ENCODE data around the gene ENG.
"Not testable (repeated sequence)": the region's sequence is repeated elsewhere in the genome, so short reads cannot be mapped to it uniquely, and the experiment has no call there.

Gene ENG

DNA sequence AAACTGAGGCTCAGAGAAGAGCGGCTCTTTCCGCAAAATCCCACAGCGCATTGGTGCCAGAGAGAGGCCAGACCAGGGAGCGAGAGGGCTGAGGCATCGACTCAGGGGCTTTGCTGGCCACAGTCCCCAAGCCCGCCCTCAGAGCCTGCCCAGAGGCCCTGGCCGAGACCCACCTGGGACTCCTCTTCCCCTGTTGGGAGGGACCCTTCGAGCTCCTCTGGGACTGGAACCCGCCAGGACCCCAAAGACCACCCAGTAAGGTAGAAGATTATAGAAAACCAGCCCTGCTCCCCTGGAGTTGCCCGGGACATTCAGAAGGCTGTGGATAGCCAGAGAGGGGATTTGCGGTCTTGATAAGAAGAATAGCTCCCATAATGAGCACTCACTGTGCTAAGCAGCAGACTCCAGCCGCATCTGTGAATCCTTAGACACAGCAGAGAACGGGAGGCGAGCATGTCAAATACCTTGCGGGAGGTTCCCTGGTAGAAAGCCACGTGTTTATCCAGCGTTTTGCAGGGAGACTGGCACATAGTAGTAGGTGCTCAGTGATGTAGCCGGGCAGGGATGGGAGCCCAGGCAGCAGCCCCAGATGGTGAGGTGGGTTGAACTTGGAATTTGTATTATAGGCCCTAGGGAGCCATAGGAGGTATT lies 23.7 kb upstream of the ENG start:
- no peak for DNase-seq

DNA sequence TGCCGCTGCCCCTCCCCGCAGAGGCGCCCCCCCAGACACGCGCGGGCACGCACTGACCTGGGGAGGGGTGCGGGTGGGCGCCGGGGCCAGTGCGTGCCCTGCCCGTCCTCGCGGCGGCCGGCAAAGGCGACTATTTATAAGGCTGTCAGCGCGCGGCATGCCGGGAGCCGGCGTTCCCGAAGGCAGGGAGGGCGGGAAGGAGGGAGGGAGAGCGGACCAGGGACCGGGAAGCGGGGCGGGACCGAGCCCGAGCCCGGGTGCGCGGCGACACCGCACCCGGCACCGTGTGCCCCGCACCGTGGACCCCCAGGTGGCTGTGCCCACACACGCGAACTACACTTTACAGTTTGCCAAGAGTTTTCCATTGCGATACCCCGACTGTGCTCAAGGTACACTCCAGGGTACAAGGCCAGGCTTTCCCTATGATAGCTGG lies 23.1 kb upstream of the ENG start, which contains the start of gene AK1:
TSS of gene AK1 (minus strand) at position 110 of the 433 bp plus-strand sequence. CDS start 3,058 bp downstream, outside the sequence.
- DNase-seq: no peak

DNA sequence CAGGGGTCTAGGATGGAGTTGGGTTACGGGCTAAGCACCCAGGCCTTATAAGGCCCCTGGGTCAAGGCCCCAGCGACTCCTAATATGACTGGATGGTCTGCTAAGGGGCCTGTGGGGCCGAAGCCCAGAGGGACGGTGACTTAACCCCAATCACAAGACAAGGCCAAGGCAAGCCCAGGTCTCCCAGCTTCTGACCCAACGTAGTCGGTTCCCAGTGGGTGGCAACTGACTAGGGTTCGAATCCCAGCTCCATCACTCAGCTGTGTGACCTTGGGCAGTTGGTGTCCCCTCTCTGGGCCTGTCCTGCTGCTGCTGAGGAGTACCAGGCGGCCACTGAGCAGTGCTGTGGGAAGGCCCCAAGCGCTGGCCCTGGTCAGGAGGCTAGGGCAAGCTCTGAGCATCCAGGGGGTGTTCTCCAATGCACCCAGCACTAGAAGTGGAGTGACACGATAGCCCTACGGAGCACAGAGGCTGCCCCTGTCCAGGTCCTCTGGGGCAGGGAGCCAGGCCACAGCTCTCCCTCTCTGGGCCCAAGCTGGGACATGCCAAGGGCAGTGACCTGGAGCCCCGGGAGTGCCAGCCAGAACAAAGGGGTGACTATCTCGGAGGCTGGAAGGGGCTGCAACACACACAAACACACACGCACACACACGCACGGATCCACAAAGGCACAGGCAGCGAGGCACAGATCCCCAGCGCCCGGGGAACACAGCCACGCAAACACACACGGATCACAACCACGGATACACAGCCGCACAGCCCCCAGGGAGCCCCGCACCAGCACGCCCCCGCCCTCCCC lies 22.5 kb upstream of the ENG start:
- no peak for DNase-seq

DNA sequence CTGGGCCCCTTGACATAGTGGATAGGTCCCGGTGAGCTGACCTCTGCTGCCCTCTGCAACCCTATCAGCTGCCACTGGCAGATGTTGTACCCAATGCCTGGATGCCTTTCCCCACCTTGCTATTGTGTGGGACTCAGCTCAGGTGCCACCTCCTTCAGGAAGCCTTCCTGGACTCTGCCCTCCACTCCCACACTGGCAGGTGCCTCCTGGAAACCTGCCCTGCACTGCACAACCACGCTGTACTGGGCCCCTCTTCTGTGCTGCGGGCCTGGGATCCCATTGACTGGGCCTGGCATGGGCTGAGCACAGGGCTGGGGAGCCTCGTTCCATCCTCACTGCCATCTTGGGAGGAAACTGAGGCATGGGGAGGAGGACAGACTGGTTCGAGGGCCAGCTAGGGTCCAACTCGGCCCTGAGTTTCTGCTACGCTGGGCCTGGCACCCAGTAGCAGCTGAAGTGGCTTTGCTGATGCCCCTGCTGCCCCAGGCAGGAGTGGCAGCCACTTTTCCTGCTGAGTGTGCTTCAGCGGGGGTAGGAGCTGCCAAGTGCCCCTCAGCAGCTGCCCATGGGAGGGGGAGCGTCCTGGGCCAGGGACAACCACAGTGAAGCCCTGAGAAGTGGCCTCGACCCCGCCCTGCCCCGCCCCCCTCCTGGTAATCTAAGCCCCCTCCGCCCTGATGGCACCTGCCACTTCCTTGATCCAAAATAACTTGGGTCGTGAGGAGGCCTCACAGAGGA lies 21.7 kb upstream of the ENG start:
- DNase-seq: no peak

DNA sequence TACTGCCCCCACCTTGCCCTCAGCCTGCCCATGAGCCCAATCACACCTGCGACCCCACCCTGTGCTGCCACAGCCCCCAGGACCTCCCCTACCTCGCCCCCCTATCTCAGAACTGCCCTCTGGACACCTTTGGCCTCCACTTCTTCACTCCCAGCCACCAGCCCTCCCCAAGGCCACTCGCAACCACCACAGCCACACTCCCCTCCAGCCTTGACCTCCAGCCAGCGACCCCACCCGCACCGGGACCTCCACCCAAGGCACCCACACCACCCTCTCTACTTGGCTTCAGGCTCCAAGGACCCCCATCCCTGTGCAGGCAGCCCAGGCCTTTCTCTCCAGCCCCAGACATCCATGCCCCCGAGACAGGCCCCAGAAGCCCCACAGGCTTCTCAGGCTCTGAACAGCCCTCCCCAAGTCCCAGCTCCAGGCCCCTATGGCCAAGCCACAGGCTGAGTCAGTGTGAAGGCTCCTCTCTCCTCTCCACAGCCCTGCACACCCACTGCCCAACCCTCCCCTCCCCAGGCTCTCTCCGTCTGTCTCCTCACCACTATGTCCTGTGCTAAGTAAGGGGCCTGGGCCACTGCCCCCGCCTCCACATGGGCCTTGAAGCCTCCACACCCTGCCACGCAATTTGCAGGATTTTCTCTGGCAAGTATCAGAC lies 21.0 kb upstream of the ENG start:
- DNase-seq: no peak

DNA sequence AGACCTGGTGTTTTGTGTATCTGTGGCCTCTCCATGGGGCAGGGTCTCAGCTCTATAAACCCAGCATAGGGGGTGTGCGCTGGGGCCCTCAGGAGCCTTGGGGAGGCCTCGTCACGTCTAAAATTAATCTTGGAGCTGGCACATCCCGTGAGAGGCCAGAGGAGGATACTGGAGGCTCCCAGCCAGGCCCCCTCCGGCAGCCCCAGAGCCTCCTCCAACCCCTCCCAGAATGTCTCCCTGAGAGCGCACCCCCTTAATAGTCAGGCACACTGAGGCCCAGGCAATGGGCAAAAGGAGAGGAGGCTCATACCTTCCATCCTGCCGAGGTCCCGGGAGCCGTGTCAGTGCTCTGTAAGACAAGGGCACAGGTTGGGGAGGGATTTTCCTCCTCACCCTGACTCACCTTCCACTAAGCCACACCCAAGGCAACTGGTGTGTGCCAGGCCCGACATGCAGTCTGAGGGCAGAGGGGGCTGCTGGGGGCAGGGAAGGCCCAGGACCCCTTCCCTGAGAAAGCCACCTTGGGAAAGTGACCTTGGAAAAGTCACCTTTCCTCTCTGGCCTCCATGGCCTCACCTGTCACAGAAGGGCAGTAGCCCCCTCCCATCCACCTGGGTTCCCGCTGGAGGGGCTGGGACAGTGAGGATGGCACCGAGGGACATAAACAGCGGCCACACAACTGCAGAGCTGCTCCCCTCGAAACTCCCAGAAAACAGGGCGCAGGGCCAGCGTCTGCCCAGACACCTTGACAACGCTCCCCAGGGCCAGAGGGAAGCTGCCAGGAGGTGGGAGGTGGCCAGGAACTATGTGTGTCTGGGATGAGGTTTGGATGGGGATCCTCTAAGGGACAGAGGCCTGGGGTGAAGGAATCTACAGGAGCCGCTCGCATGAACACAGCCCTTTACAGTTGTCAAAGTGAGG lies 20.1 kb upstream of the ENG start:
- DNase-seq: no peak

DNA sequence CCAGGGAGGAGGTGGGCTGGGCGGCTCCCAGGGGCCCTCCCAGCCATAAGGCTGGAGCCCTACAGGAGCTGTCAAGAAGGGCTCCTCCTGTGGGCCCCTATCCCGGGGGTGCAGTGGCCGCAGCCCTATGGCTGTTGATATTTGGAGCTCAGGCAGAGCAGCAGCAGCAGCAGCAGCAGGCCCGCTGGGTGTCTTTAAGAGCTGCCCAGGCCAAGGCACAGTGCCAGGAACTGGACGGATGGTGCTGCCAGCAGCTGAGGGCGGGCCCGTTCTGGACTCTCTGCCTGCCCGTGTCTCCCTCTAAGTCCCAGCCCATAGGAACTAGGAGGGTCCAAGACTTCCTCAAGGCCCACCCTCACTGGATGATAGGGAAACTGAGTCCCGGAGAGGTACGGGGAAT lies 19.4 kb upstream of the ENG start:
- DNase-seq: no peak

DNA sequence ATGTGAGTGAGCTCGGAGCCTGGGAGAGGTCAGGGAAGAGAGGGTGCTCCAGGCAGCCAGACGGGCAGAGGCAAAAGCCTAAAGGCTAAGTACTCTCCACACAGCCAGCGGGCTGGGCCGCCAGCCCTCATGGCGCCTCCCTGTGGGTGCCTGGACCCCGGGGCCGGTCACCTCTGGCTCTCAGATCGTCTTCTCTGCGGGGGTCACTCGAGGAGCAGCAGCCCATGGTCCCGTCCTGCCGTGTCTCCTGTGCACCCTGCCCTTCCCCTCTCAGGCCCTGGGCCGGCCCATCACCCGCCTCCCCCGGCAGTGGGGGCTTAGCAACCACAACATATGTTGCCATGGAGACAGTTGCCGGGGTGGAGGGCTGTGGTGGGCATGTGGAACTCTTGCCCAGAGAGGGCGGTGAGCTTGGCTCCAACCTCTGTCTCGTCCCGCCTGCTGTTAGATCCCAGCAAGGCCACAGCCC lies 18.8 kb upstream of the ENG start:
- no peak for DNase-seq

DNA sequence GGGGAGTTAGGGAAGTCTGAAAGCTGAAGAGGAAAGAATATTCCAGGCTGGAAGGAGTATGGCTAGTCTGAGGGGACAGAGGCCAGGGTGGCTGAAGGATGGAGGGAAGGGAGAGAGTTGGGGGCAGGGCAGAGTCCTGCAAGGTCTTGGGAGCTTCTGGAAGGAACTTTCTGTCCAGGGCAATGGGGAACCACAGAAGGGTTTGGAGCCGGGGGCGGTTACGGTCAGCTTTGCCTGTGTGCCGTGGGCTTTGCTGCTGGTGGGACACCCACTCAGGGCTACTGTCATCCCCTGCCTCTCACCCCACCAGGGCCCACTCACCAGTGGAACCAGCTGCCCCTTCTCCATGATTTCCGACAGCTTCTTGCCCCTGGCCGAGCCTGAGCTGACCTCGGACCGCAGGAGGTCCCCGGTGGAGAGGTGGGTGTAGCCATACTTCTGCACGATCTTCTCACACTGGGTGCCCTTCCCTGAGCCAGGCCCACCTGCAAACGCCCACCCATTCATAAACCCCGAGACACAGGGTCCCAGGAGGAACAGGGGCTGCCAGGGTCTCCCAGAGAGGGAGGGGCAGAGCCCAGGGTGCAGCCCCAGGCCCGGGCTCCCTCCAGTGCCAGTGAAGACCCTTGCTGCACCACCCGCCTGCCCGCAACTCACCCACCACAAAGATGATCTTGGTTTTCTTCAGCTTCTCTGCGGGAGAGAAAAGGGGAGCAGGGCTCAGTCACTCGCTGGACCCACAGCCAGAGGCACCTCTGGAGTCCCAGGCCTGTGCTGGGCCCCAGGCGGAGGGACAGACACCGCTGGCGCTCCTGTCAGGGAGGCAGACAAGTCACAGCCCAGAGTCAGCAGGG lies 18.1 kb upstream of the ENG start:
- no peak for DNase-seq

DNA sequence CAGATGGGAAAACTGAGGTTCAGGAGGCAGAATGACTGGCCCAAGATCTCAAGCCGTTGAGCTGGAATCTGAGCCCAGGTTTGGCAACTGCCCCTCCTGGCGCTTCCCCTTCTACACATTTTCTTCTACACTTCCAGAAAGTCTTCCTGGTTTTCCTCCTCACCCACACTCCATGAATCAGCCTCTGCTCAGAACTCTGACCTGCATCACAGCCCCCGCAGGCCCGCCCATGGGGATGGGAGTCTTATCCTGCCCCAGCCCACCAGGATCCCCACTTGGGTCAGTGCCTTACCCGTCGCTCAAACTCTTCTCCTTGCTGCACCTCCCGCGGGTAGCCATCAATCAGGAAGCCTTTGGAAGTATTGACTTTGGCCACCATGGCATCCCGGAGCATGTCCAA lies 17.1 kb upstream of the ENG start:
- DNase-seq: no peak

DNA sequence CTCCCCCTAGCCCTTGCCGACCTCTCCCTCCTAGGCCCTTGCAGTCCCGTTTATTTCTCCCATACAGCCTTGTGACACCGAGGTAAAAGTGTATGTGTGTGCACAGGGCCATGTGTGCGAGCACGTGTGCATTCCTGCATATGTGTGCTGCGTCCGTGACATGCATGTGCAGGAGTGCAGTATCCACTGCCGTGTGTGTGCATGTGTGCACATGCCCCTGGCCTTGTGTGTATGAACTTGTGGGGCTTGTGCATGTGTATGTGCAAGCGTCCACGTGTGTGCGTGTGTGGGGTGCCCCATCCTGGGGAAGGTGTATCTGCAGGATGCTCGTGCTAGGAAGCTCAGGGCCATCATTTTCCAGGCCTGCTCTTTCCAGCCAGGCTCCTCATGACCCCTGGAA lies 16.4 kb upstream of the ENG start:
- DNase-seq: no peak

DNA sequence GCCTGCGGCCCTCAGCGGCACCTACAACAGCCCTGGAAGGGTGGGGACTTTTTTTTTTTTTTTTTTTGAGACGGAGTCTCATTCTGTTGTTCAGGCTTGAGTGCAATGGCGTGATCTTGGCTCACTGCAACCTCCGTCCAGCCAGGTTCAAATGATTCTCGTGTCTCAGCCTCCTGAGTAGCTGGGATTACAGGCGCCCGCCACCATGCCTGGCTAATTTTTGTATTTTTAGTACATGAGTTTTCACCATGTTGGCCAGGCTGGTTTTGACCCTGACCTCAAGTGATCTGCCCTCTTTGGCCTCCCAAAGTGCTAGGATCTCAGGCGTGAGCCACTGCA lies 15.7 kb upstream of the ENG start:
- not testable (repeated sequence) for DNase-seq

DNA sequence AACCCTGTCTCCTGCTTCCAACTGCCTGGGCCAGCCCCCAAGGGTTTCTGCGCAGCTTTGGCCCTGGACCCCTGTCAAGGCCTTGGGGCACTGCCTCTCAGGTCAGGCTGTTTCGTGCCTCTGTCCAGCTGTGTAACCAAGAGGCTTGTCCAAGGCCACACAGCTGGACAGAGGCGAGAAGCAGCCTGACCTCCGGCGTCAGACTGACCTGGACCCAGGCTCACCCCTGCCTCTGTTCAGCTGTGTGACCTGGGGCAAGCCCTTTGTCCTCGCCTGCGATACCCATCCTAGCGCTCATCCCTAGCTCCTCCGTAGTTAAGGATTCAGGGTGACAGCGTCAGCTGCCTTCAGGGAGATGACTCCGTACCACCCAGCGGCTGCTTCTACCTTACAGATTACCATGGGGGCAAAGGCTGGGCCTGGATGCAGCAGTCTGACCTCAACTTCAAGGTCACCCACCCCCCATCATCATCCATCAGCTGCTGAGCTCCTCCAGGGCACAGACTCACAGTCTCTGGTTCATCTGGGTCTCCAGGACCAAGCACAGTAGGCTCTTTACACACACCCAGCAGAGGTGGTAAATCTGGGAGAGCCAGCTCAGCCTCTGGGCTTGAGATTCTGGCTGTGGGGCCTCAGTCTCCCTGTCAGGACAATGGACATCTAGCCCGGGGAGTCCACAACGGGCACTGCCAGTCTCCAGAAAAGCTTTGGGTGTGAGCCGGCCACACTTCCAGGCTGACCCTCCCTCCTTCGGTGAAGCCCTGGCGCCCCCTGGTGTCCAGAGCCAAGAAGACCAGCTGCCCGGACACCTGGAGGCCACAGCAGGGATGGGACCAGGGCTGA lies 15.1 kb upstream of the ENG start:
- DNase-seq: peak; percentile 73

DNA sequence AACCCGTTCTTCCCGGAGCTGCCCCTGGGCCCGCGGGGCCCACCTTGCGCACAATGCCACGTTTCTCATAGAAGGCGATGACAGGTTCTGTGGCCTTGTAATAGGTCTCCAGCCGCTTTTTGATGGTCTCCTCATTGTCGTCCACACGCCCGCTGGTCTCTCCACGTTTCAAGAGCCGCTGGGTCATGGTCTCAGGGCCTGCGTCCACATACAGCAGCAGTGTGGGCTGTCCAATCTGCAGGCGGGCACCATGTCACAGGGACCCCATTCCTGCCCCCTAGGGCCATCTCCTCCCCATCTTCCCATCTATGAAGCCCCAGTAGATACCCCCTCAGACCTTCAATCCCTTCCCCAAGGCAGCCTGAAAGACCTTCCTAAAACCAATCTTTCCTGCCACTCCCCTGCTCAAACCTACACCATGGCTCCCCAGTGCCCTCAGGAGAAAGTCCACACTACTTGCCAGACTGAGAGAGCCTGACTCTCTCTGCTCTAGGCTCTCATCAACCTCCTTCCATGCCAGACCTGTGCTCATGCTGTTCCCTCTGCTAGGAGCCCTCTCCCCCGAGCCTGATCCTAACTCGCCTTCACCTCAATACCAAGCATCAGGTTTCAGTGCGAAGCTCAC lies 13.9 kb upstream of the ENG start:
- DNase-seq: no peak

DNA sequence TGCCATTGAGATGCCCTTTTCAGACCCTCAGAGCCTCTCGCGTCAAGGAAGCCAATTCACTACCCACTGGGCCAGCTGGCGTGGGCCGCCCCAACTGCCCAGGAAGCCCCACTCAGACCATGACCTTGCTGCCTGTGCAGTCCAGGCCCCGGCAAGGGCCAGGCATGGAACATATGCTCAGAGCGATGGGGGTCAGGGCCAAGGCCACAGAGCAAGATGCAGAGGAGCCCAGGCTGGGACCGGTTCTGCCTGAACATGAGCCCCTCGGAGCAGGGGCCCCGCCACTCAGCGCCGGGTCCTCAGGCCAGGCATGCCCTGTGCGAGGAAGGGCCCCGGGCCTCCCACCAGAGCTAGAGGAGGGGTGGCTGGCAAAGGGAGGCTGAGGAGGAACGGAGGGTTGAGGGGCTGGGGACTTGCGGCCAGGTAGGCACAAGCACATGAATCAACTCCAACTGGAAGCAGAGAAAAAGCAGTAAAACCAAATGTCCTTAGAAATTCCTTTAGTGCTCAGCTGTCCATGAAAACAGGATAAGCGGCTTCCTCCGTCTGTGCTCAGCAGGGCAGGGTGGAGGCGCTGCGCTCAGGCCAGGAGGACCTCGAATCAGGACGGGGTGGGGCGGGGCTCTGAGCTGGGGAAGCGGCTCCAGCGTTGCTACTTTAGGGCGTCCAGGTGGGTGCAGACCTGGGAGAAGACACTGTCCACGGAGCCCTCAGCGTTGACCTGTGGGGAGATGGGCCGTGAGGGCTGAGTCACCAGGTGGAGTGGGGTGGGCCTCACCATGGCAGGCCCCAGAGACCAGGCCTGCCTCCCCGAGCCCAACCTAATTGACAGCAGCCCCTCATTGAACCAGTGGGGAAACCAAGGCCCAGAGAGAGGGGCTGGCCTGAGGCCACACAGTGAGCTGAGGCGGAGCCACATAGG lies 13.2 kb upstream of the ENG start:
- DNase-seq: no peak

DNA sequence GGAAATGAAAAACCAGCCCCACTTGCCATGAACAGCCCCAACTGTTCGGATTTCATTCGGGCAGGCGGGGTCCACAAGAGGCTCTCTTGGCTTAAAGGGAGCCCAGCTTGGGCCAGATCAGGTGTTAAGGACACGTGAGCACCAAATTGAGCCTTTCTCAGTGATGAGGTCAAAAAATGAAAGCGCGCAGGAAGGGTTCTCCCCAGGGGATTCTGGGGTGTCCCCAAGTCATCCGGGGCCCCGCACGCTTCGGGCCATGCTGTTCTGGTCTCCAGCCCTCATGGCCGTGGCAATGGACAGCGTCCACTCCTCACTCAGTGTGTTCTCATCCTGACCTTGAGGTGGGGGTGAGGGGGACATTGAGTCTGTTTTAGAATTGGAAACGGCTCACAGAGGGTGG lies 12.1 kb upstream of the ENG start:
- DNase-seq: no peak

DNA sequence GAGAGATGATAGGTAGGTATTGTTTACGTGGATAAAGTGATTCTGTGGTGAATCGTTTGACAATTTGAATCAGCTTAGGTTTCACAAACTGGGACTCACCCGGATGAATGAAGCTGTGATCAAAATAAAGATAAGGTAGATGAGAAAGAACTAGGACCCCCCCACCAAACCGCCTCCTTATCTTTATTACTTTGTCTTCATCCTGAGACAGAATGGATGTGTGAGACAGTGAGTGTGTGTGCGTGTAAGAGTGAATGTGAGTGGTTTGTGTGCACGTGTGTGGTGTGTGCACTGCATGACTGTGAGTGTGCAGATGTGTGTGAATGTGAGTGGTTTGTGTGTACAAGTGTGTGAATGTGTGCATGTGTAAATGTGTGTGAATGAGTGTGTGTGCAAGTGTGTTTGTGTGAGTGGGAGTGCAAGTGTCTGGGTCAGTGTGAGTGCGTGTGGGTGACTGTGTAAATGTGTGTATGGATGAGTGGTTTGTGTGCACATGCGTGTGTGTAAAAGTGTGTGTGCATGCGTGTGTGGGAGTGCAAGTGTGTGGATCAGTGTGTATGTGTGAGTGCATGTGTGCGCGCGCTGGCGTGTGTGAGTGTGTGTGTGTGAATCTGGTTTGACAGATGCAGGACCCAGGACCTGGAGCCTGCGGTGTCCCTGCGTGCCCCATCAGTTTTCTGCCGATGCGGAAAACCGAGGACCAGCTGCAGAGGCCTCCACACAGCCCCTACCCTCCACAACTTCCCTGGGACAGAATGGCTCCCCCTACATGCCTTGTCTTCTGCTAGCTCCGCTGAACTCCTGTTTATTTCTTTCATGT lies 11.4 kb upstream of the ENG start:
- no peak for DNase-seq

DNA sequence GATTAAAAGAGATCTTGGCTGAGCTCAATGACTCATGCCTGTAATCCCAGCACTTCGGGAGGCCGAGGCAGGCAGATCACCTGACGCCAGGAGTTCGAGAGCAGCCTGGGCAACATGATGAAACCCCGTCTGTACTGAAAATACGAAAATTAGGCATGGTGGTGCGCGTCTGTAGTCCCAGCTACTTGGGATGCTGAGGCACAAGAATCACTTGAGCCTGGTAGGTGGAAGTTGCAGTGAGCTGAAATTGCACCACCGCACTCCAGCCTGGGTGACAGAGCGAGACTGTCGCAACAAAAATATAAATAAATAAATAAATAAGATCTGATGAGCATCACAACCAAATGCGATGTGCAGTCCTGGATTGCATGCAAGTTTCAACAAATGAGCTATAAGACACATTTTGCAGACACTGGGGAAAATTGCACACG lies 8.7 kb upstream of the ENG start:
- no peak for DNase-seq

Data from activated CD4-positive, alpha-beta T cell treated with anti-CD3 and anti-CD28 coated beads, Interleukin-2, amount 50 U/mL, for 1 hour (primary cell).